Body of pancreas (tissue), 4 donors: ENCODE results near the gene RAB34.

Experiments used
- CTCF ChIP-seq, 7 experiments: fragments of 450-650 bp in 4 of 7; fragments of 200-600 bp in 3 of 7; sonication (generic) in 3 of 7; IDR thresholded peaks; one replicate each; pipeline ENCODE4 v1.5.1; 2016 to 2019; ENCODE audit warnings: antibody characterized with exemption in 7 of 7
- POLR2A ChIP-seq, 3 donors: fragments of 450-650 bp; IDR thresholded peaks; one replicate each; pipeline ENCODE4 v1.6.1; 2016; ENCODE audit warnings: antibody characterized with exemption in 3 of 3, mild to moderate bottlenecking in 2 of 3

- TF ChIP-seq CTCF (IDR thresholded peaks at IDR 0.05) (no peak), POLR2A (IDR thresholded peaks at IDR 0.05) (no peak)
Observed at GRCh38 chr17:28702752-28703150, 14.9 kb downstream of the RAB34 start.
